IPS-18a (cell line): ENCODE measurements around the gene ARHGAP21.

Experiments used
- H3K27ac ChIP-seq: one replicate; pipeline ENCODE4 v1.5.1; 2013; ENCODE audit warnings: low read length
- H3K27me3 ChIP-seq: one replicate; pipeline ENCODE4 v1.6.1; 2013; ENCODE audit warnings: mild to moderate bottlenecking, low read length; ENCODE audit not compliant: control insufficient read depth, insufficient read depth
- H3K36me3 ChIP-seq: one replicate; pipeline ENCODE4 v1.6.1; 2013; ENCODE audit warnings: low read depth, low read length; ENCODE audit not compliant: control insufficient read depth
- H3K4me1 ChIP-seq: one replicate; pipeline ENCODE4 v1.6.1; 2013; ENCODE audit warnings: low read depth, low read length; ENCODE audit not compliant: control insufficient read depth
- H3K4me3 ChIP-seq: one replicate; pipeline ENCODE4 v1.5.1; 2013; ENCODE audit warnings: low read length
- H3K9ac ChIP-seq: one replicate; pipeline ENCODE4 v1.6.1; 2013; ENCODE audit warnings: mild to moderate bottlenecking, low read length, moderate library complexity
- H3K9me3 ChIP-seq: one replicate; pipeline ENCODE4 v1.6.1; 2013; ENCODE audit warnings: low read depth, low read length; ENCODE audit not compliant: control insufficient read depth

The ARHGAP21 gene

GRCh38 chr10:24568042-24568441, 155.6 kb downstream of the ARHGAP21 start:
- Histone ChIP-seq H3K4me3 (no peak overlapping the region), H3K9me3 (no peaks in the 10 kb centered on the region), H3K9ac (no peak overlapping the region), H3K27ac (no peak overlapping the region), H3K27me3 (no peaks in the 10 kb centered on the region), H3K36me3 (no peaks in the 10 kb centered on the region), H3K4me1 (no peaks in the 10 kb centered on the region)

GRCh38 chr10:24561453-24561852, 162.2 kb downstream of the ARHGAP21 start:
- Histone ChIP-seq H3K27ac (no peak overlapping the region), H3K27me3 (no peaks in the 10 kb centered on the region), H3K9ac (no peak overlapping the region), H3K4me1 (no peaks in the 10 kb centered on the region), H3K4me3 (no peak overlapping the region), H3K9me3 (no peaks in the 10 kb centered on the region), H3K36me3 (no peaks in the 10 kb centered on the region)

- H3K27ac ChIP-seq = no peak overlapping the region
- H3K4me1 ChIP-seq = peaks cover 4% of the 10 kb centered on the region
- no peaks in the 10 kb centered on the region for H3K27me3 ChIP-seq
- no peak overlapping the region for H3K4me3 ChIP-seq
- H3K9me3 ChIP-seq = no peaks in the 10 kb centered on the region
- no peaks in the 10 kb centered on the region for H3K36me3 ChIP-seq
- H3K9ac ChIP-seq = no peak overlapping the region
Observed at GRCh38 chr10:24556750-24557742, 166.6 kb downstream of the ARHGAP21 start.

GRCh38 chr10:24556126-24556749, 167.4 kb downstream of the ARHGAP21 start:
- no peaks in the 10 kb centered on the region for H3K27me3 ChIP-seq
- H3K4me3 ChIP-seq = no peak overlapping the region
- no peaks in the 10 kb centered on the region for H3K9me3 ChIP-seq
- no peak overlapping the region for H3K27ac ChIP-seq
- H3K9ac ChIP-seq = no peak overlapping the region
- H3K36me3 ChIP-seq = no peaks in the 10 kb centered on the region
- peaks cover 12% of the 10 kb centered on the region for H3K4me1 ChIP-seq

GRCh38 chr10:24554036-24554435, 169.7 kb downstream of the ARHGAP21 start:
- Histone ChIP-seq H3K4me3 (no peak overlapping the region), H3K9ac (no peak overlapping the region), H3K4me1 (peaks cover 12% of the 10 kb centered on the region), H3K36me3 (no peaks in the 10 kb centered on the region), H3K27ac (no peak overlapping the region), H3K9me3 (no peaks in the 10 kb centered on the region), H3K27me3 (no peaks in the 10 kb centered on the region)

- no peaks in the 10 kb centered on the region for H3K27me3 ChIP-seq
- no peak overlapping the region for H3K27ac ChIP-seq
- H3K9ac ChIP-seq = no peak overlapping the region
- H3K9me3 ChIP-seq = no peaks in the 10 kb centered on the region
- H3K4me3 ChIP-seq = no peak overlapping the region
- H3K4me1 ChIP-seq = peaks cover 12% of the 10 kb centered on the region
- no peaks in the 10 kb centered on the region for H3K36me3 ChIP-seq
Observed at GRCh38 chr10:24553051-24553612, 170.6 kb downstream of the ARHGAP21 start.

GRCh38 chr10:24552346-24553016, 171.2 kb downstream of the ARHGAP21 start:
- no peaks in the 10 kb centered on the region for H3K9me3 ChIP-seq
- H3K9ac ChIP-seq = no peak overlapping the region
- H3K4me1 ChIP-seq = peaks cover 12% of the 10 kb centered on the region
- H3K36me3 ChIP-seq = no peaks in the 10 kb centered on the region
- no peak overlapping the region for H3K4me3 ChIP-seq
- H3K27ac ChIP-seq = no peak overlapping the region
- H3K27me3 ChIP-seq = no peaks in the 10 kb centered on the region

GRCh38 chr10:24551161-24551560, 172.5 kb downstream of the ARHGAP21 start:
- Histone ChIP-seq H3K27ac (no peak overlapping the region), H3K4me1 (peaks cover 12% of the 10 kb centered on the region), H3K27me3 (no peaks in the 10 kb centered on the region), H3K9ac (no peak overlapping the region), H3K4me3 (no peak overlapping the region), H3K36me3 (no peaks in the 10 kb centered on the region), H3K9me3 (no peaks in the 10 kb centered on the region)

GRCh38 chr10:24550680-24551079, 173.0 kb downstream of the ARHGAP21 start:
- Histone ChIP-seq H3K27ac (no peak overlapping the region), H3K36me3 (no peaks in the 10 kb centered on the region), H3K9ac (no peak overlapping the region), H3K4me1 (peaks cover 12% of the 10 kb centered on the region), H3K9me3 (no peaks in the 10 kb centered on the region), H3K4me3 (no peak overlapping the region), H3K27me3 (no peaks in the 10 kb centered on the region)

GRCh38 chr10:24545585-24545984, 178.1 kb downstream of the ARHGAP21 start:
- H3K27ac ChIP-seq = no peak overlapping the region
- no peaks in the 10 kb centered on the region for H3K9me3 ChIP-seq
- peaks cover 5% of the 10 kb centered on the region for H3K36me3 ChIP-seq
- no peaks in the 10 kb centered on the region for H3K4me1 ChIP-seq
- H3K27me3 ChIP-seq = no peaks in the 10 kb centered on the region
- no peak overlapping the region for H3K9ac ChIP-seq
- H3K4me3 ChIP-seq = no peak overlapping the region

- no peaks in the 10 kb centered on the region for H3K4me1 ChIP-seq
- no peaks in the 10 kb centered on the region for H3K9me3 ChIP-seq
- no peak overlapping the region for H3K4me3 ChIP-seq
- peaks cover 5% of the 10 kb centered on the region for H3K36me3 ChIP-seq
- no peaks in the 10 kb centered on the region for H3K27me3 ChIP-seq
- no peak overlapping the region for H3K27ac ChIP-seq
- no peak overlapping the region for H3K9ac ChIP-seq
Observed at GRCh38 chr10:24544776-24545175, 178.9 kb downstream of the ARHGAP21 start.
